ENCODE data around the gene B3GNT7.

DNA sequence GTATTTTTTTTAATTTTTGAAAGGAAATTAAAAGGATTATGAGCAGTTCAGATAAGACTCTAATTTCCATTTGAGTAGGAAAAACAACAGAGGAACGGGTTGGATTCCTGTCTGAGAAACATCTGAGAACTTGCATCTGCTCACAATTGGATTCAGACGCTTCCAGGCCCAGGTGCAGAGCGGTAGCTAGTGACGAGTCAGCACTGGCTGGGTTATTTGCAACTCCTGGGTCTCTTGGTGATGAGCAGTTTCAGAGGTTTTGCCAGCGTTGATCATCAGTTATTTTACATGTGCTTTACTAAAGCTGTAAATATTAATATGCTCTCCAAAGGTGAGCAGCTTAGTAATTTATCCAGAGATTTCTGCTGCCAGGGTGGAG is 39.1 kb upstream of the B3GNT7 start:
- TF ChIP-seq, protein P1, sequence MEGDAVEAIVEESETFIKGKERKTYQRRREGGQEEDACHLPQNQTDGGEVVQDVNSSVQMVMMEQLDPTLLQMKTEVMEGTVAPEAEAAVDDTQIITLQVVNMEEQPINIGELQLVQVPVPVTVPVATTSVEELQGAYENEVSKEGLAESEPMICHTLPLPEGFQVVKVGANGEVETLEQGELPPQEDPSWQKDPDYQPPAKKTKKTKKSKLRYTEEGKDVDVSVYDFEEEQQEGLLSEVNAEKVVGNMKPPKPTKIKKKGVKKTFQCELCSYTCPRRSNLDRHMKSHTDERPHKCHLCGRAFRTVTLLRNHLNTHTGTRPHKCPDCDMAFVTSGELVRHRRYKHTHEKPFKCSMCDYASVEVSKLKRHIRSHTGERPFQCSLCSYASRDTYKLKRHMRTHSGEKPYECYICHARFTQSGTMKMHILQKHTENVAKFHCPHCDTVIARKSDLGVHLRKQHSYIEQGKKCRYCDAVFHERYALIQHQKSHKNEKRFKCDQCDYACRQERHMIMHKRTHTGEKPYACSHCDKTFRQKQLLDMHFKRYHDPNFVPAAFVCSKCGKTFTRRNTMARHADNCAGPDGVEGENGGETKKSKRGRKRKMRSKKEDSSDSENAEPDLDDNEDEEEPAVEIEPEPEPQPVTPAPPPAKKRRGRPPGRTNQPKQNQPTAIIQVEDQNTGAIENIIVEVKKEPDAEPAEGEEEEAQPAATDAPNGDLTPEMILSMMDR (IDR thresholded peaks at IDR 0.05), result no peak
- TF ChIP-seq ZFX (IDR thresholded peaks at IDR 0.05; ENCODE audit: borderline replicate concordance), result no peak

Measured in 22Rv1 (cell line).